ENCODE measurements around the gene ITGB1BP1. TPM values are rescaled to one million over a fixed set of nuclear protein-coding genes. Genes with fewer than 3 reads are reported as not detected.

The ITGB1BP1 gene
- total RNA-seq, 4 donors from 2014 or later: 59.6 to 91.4 (median 66.1) TPM

- Histone ChIP-seq H3K9me3 (no peaks in the 10 kb centered on the region), H3K27ac (replicated peaks in 1 of 4) (no peak overlapping the region), H3K4me1 (peaks cover 16 to 33% (median 30%) of the 10 kb centered on the region in 4 donors), H3K27me3 (no peaks in the 10 kb centered on the region), H3K36me3 (peaks cover 11 to 52% (median 44%) of the 10 kb centered on the region in 4 donors), H3K4me3 (no peak overlapping the region)
- WGBS: 95% methylated on average over 14 of the region's 14 CpGs
- intact Hi-C loops (cut with DNase I): no loop called here
- DNase-seq (ENCODE audit: extremely low spot score): no peak
- TF ChIP-seq CTCF (IDR thresholded peaks at IDR 0.05) (no peak), POLR2A (IDR thresholded peaks at IDR 0.05; ENCODE audit: low read depth) (no peak), POLR2AphosphoS5 (IDR thresholded peaks at IDR 0.05) (no peak), EP300 (IDR thresholded peaks at IDR 0.05) (no peak)
These were observed 26.1 kb downstream of the ITGB1BP1 start for GRCh38 chr2:9397201-9397600.

GRCh38 chr2:9394816-9395215, 28.5 kb downstream of the ITGB1BP1 start:
- Histone ChIP-seq H3K27me3 (no peaks in the 10 kb centered on the region), H3K9me3 (no peaks in the 10 kb centered on the region), H3K36me3 (peaks cover 8 to 55% (median 39%) of the 10 kb centered on the region in 4 donors), H3K4me3 (no peak overlapping the region), H3K4me1 (peaks cover 18 to 35% (median 31%) of the 10 kb centered on the region in 4 donors), H3K27ac (replicated peaks in 1 of 4) (no peak overlapping the region)
- DNase-seq (ENCODE audit: extremely low spot score): no peak
- intact Hi-C loops (cut with DNase I): no loop called here
- no peak for TF ChIP-seq POLR2AphosphoS5 (IDR thresholded peaks at IDR 0.05)
- TF ChIP-seq POLR2A (IDR thresholded peaks at IDR 0.05; ENCODE audit: low read depth): no peak
- TF ChIP-seq EP300 (IDR thresholded peaks at IDR 0.05): no peak
- no peak for TF ChIP-seq CTCF (IDR thresholded peaks at IDR 0.05)
- WGBS: 94% methylated on average over 14 of the region's 15 CpGs

- peaks cover 11 to 21% (median 17%) of the 10 kb centered on the region in 4 donors for H3K4me1 ChIP-seq
These were observed 30.2 kb downstream of the ITGB1BP1 start for GRCh38 chr2:9392898-9393765.

GRCh38 chr2:9391961-9392720, 31.2 kb downstream of the ITGB1BP1 start:
- intact Hi-C loops (cut with DNase I): no loop called here
- H3K4me1 ChIP-seq: peaks cover 10 to 21% (median 19%) of the 10 kb centered on the region in 4 donors
- no peaks in the 10 kb centered on the region for H3K27me3 ChIP-seq
- H3K4me3 ChIP-seq: no peak overlapping the region
- peak overlapping the region; percentile 47 to 69 (median 60) for H3K27ac ChIP-seq (replicated peaks in 1 of 4)
- no peak for DNase-seq (ENCODE audit: extremely low spot score)
- H3K36me3 ChIP-seq: peaks cover 25 to 76% (median 62%) of the 10 kb centered on the region in 4 donors
- no peak for TF ChIP-seq POLR2A (IDR thresholded peaks at IDR 0.05; ENCODE audit: low read depth)
- TF ChIP-seq EP300 (IDR thresholded peaks at IDR 0.05): no peak
- no peak for TF ChIP-seq CTCF (IDR thresholded peaks at IDR 0.05)
- no peak for TF ChIP-seq POLR2AphosphoS5 (IDR thresholded peaks at IDR 0.05)
- no peaks in the 10 kb centered on the region for H3K9me3 ChIP-seq
- 92% methylated on average over 13 of the region's 13 CpGs for WGBS

More at GRCh38 chr2:9392898-9393765, 30.2 kb downstream of the ITGB1BP1 start:
- intact Hi-C loops (cut with DNase I): no loop called here
- TF ChIP-seq POLR2AphosphoS5 (IDR thresholded peaks at IDR 0.05) (no peak), EP300 (IDR thresholded peaks at IDR 0.05) (no peak), POLR2A (IDR thresholded peaks at IDR 0.05; ENCODE audit: low read depth) (no peak)
- Histone ChIP-seq H3K36me3 (peaks cover 23 to 72% (median 55%) of the 10 kb centered on the region in 4 donors), H3K4me3 (no peak overlapping the region), H3K27ac (replicated peaks in 1 of 4) (peak overlapping the region; percentile 47 to 69 (median 60)), H3K9me3 (no peaks in the 10 kb centered on the region), H3K27me3 (no peaks in the 10 kb centered on the region)
- WGBS: 61% methylated on average over 21 of the region's 28 CpGs
- DNase-seq (ENCODE audit: extremely low spot score): no peak

- peaks cover 11 to 29% (median 25%) of the 10 kb centered on the region in 4 donors for H3K4me1 ChIP-seq
- TF ChIP-seq POLR2A (IDR thresholded peaks at IDR 0.05; ENCODE audit: low read depth) (no peak), EP300 (IDR thresholded peaks at IDR 0.05) (no peak), POLR2AphosphoS5 (IDR thresholded peaks at IDR 0.05) (no peak)
- peaks cover 17 to 73% (median 58%) of the 10 kb centered on the region in 4 donors for H3K36me3 ChIP-seq
- H3K4me3 ChIP-seq: no peak overlapping the region
- no peak overlapping the region for H3K27ac ChIP-seq (replicated peaks in 1 of 4)
- no peaks in the 10 kb centered on the region for H3K9me3 ChIP-seq
- WGBS: 93% methylated on average over 19 of the region's 19 CpGs
- no peaks in the 10 kb centered on the region for H3K27me3 ChIP-seq
- intact Hi-C loops (cut with DNase I): no loop called here
- DNase-seq (ENCODE audit: extremely low spot score): no peak
These were observed 32.3 kb downstream of the ITGB1BP1 start for GRCh38 chr2:9390991-9391390.
